SU-DHL-6 (cell line): ENCODE data around the gene CYP19A1.

Experiments
- H2AFZ ChIP-seq: fragments of 200-600 bp; sonication (generic); 2 replicates; pipeline ENCODE4 v1.6.1; 2014; ENCODE audit warnings: low read depth, mild to moderate bottlenecking, moderate library complexity, mixed read lengths, antibody characterized with exemption, low read length; ENCODE audit not compliant: severe bottlenecking
- H3F3A ChIP-seq: fragments of 200-600 bp; shearing (Covaris generic); 2 replicates; pipeline ENCODE4 v1.6.0; 2016; ENCODE audit warnings: antibody characterized with exemption, mild to moderate bottlenecking; ENCODE audit not compliant: insufficient read depth
- H3K27ac ChIP-seq: fragments of 200-600 bp; sonication (generic); 2 replicates; pipeline ENCODE4 v1.5.1; 2016; ENCODE audit warnings: low read depth, mild to moderate bottlenecking, low read length, moderate library complexity, mixed read lengths
- H3K27me3 ChIP-seq: fragments of 200-600 bp; sonication (generic), shearing (Covaris generic); 2 replicates; pipeline ENCODE4 v1.6.0; 2014; ENCODE audit warnings: mild to moderate bottlenecking, low read length
- H3K36me3 ChIP-seq: fragments of 200-600 bp; sonication (generic); 2 replicates; pipeline ENCODE4 v1.6.1; 2014; ENCODE audit warnings: mild to moderate bottlenecking, low read length, mixed read lengths
- H3K4me2 ChIP-seq: fragments of 300-600, 200-600 bp; shearing (Covaris generic), sonication (generic); 2 replicates; pipeline ENCODE4 v1.6.0; 2014; ENCODE audit warnings: low read length, low read depth, mild to moderate bottlenecking; ENCODE audit not compliant: poor library complexity, severe bottlenecking
- H3K4me3 ChIP-seq: fragments of 200-600 bp; sonication (generic); 2 replicates; pipeline ENCODE4 v1.5.1; 2014; ENCODE audit warnings: antibody characterized with exemption, low read length, mild to moderate bottlenecking, mixed read lengths; ENCODE audit not compliant: insufficient read depth, poor library complexity, severe bottlenecking
- H3K79me2 ChIP-seq: fragments of 200-600 bp; sonication (generic); 2 replicates; pipeline ENCODE4 v1.6.1; 2014; ENCODE audit warnings: mild to moderate bottlenecking, low read length, moderate library complexity; ENCODE audit not compliant: insufficient read depth
- H3K9ac ChIP-seq: fragments of 200-600 bp; sonication (generic); 2 replicates; pipeline ENCODE4 v1.7.0; 2014; ENCODE audit warnings: mild to moderate bottlenecking, low read length
- H3K9me2 ChIP-seq: fragments of 200-600 bp; sonication (generic); replicated peaks from 2 replicates; pipeline ENCODE4 v1.6.1; 2014; ENCODE audit warnings: low read length; ENCODE audit not compliant: insufficient read depth
- H3K9me3 ChIP-seq: fragments of 200-600 bp; sonication (generic); 2 replicates; pipeline ENCODE4 v1.6.1; 2014; ENCODE audit warnings: low read length, mixed read lengths; ENCODE audit not compliant: insufficient read depth
- H4K20me1 ChIP-seq: fragments of 200-600 bp; sonication (generic); 2 replicates; pipeline ENCODE4 v1.6.1; 2014; ENCODE audit warnings: low read depth, mild to moderate bottlenecking, antibody characterized with exemption, low read length, moderate library complexity, mixed read lengths
- EZH2phosphoT487 ChIP-seq: fragments of 200-600 bp; sonication (generic), shearing (Covaris generic); conservative IDR thresholded peaks from 2 replicates; pipeline ENCODE4 v1.6.1; 2018; ENCODE audit warnings: mild to moderate bottlenecking, antibody characterized with exemption, low read length, moderate library complexity, mixed read lengths
- TF ChIP-seq, protein P1 (sequence below): fragments of 200-600 bp; sonication (generic); IDR thresholded peaks from one replicate; pipeline ENCODE4 v1.5.1; 2017; ENCODE audit warnings: antibody characterized with exemption, mild to moderate bottlenecking, low read length, moderate library complexity; ENCODE audit not compliant: insufficient read depth, poor library complexity, severe bottlenecking

Gene CYP19A1

DNA sequence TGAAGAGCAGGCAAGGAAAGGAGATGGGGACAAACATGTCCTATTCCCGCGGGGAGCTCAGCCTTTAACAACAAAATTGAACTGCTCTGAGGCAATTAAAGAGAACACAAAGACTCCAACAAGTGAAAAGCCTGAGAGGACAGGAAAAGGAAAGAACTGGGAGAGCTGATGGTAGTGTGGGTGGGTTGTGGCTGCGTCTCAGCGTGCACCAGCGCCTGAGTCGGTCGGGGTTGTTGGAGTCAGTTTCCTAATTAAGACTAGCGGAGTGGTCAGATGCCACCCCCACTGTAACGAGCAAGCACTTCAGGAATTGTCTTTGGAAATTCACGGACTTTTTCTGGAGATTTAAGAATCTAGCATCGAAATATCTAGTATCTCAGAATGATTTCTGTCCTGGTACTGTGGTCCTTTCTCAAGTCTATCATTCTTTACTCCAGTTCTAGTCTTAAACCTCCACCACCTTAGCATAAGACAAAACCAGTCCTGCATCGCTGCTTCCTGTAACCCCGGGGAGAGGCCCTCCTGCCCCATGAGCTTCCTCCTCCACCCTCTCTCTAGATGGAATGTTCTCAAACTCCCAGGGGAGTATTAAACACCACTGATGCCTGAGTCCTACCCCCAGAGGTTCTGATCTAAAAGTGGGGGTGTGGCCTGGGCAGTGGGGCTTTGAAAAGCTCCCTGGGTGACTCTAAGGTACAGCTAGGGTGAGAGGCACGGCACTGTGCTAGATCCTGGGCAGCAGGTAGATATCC, 104.0 kb downstream of the CYP19A1 start:
- H4K20me1 ChIP-seq, result no peaks in the 10 kb centered on the region
- no peaks in the 10 kb centered on the region for H3F3A ChIP-seq
- H3K27me3 ChIP-seq, result no peaks in the 10 kb centered on the region
- H3K4me3 ChIP-seq, result no peak overlapping the region
- H3K4me2 ChIP-seq, result no peak overlapping the region
- no peaks in the 10 kb centered on the region for H3K9me2 ChIP-seq
- H3K9ac ChIP-seq, result no peak overlapping the region
- no peaks in the 10 kb centered on the region for H3K36me3 ChIP-seq
- no peaks in the 10 kb centered on the region for H3K9me3 ChIP-seq
- H3K79me2 ChIP-seq, result no peaks in the 10 kb centered on the region
- no peak for TF ChIP-seq EZH2phosphoT487
- TF ChIP-seq, protein P1, sequence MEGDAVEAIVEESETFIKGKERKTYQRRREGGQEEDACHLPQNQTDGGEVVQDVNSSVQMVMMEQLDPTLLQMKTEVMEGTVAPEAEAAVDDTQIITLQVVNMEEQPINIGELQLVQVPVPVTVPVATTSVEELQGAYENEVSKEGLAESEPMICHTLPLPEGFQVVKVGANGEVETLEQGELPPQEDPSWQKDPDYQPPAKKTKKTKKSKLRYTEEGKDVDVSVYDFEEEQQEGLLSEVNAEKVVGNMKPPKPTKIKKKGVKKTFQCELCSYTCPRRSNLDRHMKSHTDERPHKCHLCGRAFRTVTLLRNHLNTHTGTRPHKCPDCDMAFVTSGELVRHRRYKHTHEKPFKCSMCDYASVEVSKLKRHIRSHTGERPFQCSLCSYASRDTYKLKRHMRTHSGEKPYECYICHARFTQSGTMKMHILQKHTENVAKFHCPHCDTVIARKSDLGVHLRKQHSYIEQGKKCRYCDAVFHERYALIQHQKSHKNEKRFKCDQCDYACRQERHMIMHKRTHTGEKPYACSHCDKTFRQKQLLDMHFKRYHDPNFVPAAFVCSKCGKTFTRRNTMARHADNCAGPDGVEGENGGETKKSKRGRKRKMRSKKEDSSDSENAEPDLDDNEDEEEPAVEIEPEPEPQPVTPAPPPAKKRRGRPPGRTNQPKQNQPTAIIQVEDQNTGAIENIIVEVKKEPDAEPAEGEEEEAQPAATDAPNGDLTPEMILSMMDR, result no peak
- H2AFZ ChIP-seq, result no peak overlapping the region
- H3K27ac ChIP-seq, result no peak overlapping the region

DNA sequence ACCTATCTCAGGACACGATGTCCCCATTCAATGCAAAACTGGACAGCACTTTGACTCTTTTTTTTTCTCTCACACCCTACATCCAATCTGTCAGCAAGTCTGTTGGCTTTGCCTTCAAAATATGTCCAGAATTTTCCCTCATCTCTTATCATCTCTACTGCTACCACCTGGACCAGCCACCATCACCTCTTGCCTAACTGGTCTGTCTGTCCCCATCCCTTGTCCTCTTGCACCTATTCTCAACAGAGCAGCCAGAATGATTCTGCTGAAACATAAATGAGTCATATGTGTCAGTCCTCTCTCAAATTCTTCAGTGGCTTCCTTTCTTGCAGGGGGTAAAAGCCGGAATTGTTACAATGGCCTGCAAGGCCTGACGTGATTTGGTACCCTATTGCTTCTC, 105.8 kb downstream of the CYP19A1 start:
- H3K36me3 ChIP-seq, result no peaks in the 10 kb centered on the region
- no peaks in the 10 kb centered on the region for H4K20me1 ChIP-seq
- no peaks in the 10 kb centered on the region for H3K79me2 ChIP-seq
- no peak overlapping the region for H3K4me3 ChIP-seq
- TF ChIP-seq EZH2phosphoT487, result no peak
- TF ChIP-seq, protein P1, result no peak
- H3K27ac ChIP-seq, result no peak overlapping the region
- H2AFZ ChIP-seq, result no peak overlapping the region
- H3K27me3 ChIP-seq, result no peaks in the 10 kb centered on the region
- no peak overlapping the region for H3K4me2 ChIP-seq
- no peak overlapping the region for H3K9ac ChIP-seq
- no peaks in the 10 kb centered on the region for H3K9me3 ChIP-seq
- H3F3A ChIP-seq, result no peaks in the 10 kb centered on the region
- no peaks in the 10 kb centered on the region for H3K9me2 ChIP-seq

DNA sequence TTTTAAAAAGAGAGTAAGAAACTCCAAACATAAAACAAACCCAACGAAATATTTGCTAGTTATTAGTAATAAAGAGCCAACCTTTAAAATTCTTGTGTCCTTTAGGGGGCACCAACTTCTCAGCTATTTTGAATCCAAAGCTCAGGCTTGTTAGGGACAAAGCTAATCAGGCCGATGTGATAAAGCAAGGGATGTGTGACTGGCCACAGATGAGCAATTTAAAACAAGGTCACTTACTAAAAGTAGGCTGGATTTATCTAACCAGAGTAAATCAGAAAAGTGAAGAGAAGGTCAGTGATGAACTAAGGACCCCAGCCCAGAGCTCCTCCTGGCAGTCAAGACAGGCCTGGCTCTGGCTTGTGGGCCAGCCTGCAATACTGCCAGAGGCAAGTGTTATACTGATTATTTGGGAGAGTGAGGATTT, 108.5 kb downstream of the CYP19A1 start:
- Histone ChIP-seq H3K4me3 (no peak overlapping the region), H3K9ac (no peak overlapping the region), H4K20me1 (no peaks in the 10 kb centered on the region), H3K4me2 (no peak overlapping the region), H3K9me3 (no peaks in the 10 kb centered on the region), H3K36me3 (no peaks in the 10 kb centered on the region), H3F3A (no peaks in the 10 kb centered on the region), H2AFZ (no peak overlapping the region), H3K79me2 (no peaks in the 10 kb centered on the region), H3K27me3 (no peaks in the 10 kb centered on the region), H3K27ac (no peak overlapping the region), H3K9me2 (no peaks in the 10 kb centered on the region)
- no peak for TF ChIP-seq EZH2phosphoT487
- TF ChIP-seq, protein P1, result no peak
